Stimulated activated CD4-positive, alpha-beta T cell treated with anti-CD3 and anti-CD28 coated beads, TNF-alpha, amount 100 ng/mL, for 48 hours (primary cell): ENCODE data around the gene KREMEN2.
"Not testable (repeated sequence)": the region's sequence is repeated elsewhere in the genome, so short reads cannot be mapped to it uniquely, and the experiment has no call there.

Experiments used
- DNase-seq, 3 donors: peaks; one replicate each; pipeline ENCODE4 v3.0.0-alpha.2; 2020; ENCODE audit warnings: low read depth in 3 of 3

The KREMEN2 gene

GRCh38 chr16:2942045-2942444 is 22.0 kb upstream of the KREMEN2 start:
- DNase-seq: no peak

GRCh38 chr16:2943716-2944115 is 20.4 kb upstream of the KREMEN2 start:
- DNase-seq: not testable (repeated sequence)

DNA sequence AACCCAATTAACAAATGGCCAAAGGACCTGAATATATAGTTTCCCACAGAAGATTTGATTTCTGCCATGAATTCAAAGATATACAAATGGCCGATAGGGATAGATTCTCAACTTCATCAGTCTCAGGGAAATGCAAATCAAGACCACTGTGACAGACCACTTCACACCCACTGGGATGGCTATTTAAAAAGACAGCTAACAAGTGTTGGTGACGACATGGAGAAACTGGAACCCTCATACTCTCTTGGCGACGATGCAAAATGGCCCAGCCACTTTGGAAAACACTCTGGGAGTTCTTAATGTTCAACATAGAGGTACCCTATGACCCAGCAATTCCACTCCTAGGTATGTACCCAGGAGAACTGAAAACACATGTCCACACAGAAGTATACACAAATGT is 17.4 kb upstream of the KREMEN2 start:
- DNase-seq: no peak

DNA sequence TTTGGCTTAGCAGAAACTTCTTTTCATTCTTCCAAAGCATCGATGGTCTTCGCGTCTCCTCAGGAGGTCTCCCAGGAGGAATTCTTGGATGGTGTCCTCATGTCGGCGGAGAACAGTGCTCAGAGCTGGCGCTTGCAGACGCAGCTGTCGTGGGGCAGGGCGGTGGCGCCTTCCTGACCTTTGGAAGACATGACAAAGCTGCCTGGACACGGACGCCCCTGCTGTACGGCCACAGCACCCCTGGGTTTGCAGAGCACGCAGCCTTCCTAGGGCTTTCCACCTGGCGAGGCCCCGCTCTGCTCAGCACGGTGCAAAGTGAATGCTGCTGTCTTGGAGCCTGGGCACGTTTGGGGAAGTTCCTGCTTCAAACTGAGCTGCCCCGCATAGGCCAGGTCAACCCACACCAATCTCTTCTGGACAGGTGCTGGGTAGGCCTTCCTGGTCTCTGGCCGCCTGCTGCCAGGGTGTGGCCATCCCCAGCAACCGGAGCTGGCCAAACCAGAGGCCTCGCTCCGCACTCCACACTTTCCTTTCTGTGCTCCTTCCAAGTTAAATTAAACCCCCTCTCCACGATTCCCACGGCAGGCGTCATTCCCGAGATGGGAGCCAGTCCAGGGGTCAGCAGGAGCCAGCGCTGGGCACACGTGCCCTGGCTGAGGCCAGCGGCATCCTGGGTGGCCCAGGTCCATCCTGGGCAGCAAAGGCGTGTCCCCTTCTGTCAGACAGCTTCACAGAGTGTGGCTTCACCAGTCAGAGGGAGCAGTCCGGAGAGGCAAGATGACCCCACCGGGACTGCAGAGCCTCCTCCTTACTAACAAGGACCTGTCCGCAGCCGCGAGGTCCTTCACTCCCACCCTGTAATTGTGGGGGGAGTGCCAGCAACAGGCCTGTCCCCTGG is 15.0 kb upstream of the KREMEN2 start:
- DNase-seq: no peak

- DNase-seq: no peak
Observed at GRCh38 chr16:2949705-2950352, 14.2 kb upstream of the KREMEN2 start.

GRCh38 chr16:2950353-2950724 is 13.7 kb upstream of the KREMEN2 start:
- DNase-seq: no peak

GRCh38 chr16:2950773-2951172 is 13.3 kb upstream of the KREMEN2 start:
- no peak for DNase-seq

GRCh38 chr16:2952679-2953078 is 11.4 kb upstream of the KREMEN2 start:
- DNase-seq: no peak

DNA sequence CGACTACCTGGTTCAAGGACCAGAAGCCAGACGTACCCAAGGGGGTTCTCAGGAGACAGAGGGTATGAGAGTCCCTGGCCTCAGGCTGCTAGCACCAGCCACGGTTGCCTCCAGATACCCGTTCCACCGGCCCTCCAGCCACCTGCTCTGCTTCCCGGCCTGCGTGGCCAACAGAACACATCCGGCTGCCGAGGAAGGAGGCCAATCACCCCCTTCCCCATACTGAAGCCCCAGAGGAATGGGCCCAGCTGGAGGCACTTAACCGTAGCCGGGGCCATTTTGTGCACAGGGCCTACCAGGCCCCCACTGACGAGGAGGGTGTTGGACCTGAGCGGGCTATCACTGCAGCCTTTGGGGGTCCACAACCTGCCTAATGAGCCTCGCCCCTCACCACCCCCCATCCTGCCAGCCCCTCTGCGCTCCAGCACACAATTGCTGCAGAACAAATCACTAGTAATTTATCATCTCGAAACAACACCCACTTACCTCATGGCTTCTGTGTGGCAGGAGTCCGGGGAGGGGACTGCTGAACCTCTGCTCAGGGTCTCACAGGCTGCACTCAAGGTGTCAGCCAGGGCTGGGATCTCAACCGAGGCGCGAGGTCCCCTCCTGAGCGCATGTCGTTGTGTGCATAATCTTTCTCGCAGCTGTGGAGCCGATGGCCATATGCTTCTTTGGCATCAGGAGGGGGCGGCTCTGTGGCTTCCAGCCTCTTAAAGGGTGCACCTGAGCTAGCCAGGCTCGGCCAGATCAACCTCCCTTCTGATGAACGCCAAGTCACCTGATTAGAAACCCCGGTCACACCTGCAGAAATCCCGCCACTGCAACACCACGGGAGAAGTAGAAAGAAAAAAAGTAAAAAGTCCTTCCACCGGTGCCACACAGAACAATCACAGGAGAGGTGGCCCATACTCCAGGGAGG is 10.1 kb upstream of the KREMEN2 start:
- DNase-seq: no peak

DNA sequence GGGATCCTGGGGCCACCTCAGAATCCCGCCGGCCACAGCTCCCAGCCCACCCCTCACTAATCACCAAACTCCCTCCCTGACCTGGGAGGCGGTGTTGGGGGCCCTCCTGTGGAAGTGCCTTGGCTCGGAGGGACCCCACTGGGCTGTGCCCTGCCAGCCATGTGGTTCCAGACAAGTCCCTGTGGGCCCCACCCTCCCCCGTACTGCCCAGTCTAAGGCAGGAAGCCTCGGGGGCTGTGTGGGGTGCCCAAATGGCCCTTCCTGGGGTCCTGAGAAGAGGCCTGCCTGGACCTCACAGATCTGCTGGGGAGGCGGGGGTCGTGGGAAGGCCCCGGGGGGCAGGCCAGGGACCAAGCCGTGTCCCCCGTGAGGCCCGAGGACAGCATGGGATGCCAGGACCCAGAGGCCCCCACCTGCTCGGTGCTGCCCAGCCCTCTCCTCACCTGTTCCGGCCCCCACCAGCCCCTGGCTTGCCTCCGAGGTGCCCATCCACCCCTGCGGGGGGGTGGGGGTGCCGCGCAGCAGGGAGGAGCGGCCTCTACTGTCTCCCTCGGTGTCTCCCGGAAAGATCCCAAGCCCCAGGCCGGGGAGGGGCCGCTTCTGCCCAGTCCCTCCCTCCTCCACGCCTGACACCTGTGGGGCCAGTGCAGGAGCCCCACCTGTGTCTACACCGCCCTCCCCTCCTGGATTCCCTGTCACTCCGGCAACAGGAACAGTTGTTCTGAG is 9.3 kb upstream of the KREMEN2 start:
- no peak for DNase-seq

- no peak for DNase-seq
Observed at GRCh38 chr16:2955438-2955778, 8.7 kb upstream of the KREMEN2 start.

DNA sequence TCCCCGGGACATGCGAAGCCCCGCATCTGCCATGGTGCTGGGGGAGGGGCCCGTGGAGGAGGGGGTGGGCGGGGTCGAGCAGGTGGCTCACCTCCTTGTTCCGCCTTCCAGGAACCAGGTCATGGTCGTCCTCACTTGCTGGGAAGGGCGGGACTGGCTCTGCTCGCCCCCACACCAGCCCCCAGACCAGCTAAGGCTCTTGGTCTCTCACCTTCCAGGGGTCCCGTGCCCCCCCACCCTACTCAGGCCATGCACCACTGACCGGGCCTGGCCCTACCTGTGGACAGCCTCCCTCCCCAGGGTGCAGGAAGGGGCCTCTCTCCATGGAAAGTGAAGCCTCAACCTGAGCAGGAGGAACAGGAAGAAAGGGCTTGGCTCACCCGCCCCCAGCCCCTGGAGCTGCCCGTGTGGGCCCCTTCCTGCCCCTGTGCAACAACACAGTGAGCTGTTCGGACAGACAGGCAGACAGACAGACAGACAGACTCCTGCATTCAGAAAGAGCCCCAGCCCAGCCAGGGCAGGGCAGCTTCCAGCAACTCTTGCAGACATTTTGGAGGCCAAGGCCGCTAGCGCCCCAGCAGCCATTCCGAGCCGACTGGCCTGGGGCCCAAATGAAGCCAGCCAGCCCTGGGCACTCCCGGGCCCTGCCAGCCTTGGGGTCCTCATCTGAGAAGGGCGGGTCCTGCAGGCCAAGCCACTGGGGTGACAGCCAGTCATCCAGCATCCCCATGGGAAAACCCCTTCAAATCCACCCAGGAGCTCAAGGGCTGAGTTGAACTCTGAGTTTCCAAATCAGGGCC is 8.1 kb upstream of the KREMEN2 start:
- no peak for DNase-seq

- no peak for DNase-seq
Observed at GRCh38 chr16:2956579-2956956, 7.5 kb upstream of the KREMEN2 start.

GRCh38 chr16:2959206-2959605 is 4.9 kb upstream of the KREMEN2 start:
- no peak for DNase-seq

GRCh38 chr16:2960183-2961010 is 3.7 kb upstream of the KREMEN2 start:
- no peak for DNase-seq

DNA sequence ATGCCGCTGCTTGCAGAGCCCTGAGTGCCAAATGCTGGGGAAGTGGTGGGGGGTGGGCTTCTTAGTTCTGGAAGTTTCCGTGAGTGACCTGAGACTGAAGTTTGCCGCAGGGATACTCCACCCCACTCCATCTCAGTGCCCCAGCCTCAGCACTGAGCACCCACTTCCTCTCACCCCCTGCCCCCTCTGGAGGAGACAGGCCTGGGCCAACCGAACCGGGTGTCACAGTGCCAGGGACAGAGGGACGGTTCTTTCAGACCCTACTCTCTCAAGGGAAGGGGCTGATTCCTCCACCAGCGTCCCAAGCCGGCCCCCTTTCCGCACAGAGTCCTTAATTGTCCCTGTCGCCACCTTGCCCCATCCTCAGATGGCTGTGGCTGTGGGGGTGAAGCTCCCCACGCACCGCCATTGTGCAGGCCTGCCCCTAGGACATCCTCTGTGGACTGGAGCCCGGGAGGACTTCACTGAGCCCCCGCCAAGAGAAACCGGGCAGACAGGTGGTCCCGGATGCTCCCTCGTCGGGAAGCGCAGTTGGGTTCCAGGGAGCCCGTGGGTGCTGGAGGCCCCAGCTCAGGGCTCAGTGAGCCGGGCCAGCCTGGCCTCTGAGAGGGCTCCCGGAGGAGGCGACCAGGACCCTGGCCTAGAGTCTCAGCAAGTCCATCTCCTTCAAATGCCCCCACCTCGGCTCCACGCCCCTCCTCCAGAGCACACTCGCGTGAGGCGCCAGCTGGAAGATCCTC is 1.6 kb upstream of the KREMEN2 start:
- DNase-seq: no peak

DNA sequence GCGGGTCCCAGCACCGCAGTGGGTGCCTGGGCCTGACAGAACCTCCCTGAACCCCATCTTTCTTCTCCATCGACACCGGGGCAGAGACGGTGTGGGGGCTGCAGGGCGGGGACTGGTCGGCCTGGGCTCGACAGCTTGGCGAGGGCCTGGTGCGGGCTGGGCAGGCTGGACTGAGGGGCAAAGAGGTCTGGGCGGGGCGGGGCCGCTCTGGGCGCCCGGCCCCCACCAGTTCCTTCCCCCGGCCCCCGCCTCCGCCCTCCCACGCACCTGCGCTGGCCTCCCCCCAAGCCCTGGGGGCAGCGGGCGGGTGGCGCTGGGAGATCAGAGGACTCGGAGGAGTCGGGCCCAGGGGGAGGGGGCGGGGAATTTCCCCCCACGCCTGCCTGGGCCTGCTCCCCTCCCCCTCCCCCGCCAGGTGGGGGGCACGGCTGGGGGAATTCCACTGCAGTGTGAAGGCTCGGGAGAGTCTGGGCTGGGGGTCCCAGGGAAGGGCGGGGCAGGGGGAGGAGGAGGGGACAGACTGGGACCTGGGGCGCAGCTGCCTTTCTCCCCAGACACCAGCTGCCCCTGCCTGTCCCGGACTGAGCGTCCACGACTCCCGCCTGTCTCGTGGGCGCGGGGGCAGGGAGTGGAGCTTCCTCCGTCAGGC is 877 bp upstream of the KREMEN2 start:
- peak in 1 of 3 donors; percentile 19 for DNase-seq

DNA sequence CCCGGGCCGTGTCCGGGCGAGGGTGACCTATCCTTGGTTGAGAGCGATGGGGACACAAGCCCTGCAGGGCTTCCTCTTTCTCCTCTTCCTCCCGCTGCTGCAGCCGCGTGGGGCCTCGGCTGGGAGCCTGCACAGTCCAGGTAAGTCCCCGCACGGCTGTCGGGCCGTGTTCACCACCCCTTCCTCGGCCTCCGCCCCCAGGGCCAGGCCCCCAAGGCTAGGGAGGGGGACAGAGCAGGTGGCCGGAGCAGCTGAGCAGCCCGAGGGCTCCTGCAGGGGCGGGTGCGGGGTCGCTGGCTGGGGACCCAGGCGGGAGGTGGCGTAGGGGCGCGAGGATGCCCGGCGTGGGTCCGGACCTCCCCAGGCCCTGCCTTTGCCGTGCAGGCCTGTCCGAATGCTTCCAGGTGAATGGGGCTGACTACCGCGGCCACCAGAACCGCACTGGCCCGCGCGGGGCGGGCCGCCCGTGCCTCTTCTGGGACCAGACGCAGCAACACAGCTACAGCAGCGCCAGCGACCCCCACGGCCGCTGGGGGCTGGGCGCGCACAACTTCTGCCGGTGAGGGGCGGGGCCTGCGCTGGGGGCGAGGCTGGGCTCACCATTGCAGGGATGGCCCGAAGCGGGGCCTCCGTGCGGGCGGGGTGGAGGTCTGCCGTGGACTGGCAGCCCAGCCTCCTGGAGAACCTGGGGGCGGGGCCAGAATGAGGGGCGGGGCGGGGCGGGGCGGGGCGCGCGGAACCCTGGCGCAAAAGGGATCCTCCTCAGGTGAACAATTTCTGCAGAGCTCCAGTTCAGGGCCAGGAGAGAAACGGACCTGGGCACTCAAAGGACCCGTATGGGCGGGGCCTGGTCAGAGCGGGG is 631 bp downstream of the KREMEN2 start:
- peak in 2 of 3 donors; percentile 55 to 58 for DNase-seq
